ENCODE results near the gene TRDMT1.

TRDMT1 gene, protein sequence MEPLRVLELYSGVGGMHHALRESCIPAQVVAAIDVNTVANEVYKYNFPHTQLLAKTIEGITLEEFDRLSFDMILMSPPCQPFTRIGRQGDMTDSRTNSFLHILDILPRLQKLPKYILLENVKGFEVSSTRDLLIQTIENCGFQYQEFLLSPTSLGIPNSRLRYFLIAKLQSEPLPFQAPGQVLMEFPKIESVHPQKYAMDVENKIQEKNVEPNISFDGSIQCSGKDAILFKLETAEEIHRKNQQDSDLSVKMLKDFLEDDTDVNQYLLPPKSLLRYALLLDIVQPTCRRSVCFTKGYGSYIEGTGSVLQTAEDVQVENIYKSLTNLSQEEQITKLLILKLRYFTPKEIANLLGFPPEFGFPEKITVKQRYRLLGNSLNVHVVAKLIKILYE

GRCh38 chr10:17200912-17201793 is at the start of gene TRDMT1:
Gene TRDMT1 (minus strand): TSS chr10:17201672. CDS start chr10:17201634, 38 bp downstream.
- peak; percentile 59 for DNase-seq

GRCh38 chr10:17250736-17251135 is 49.3 kb upstream of the TRDMT1 start:
- no peak for DNase-seq

- DNase-seq = no peak
Measured at GRCh38 chr10:17249820-17250219, 48.3 kb upstream of the TRDMT1 start.

- DNase-seq = no peak
Measured at GRCh38 chr10:17248964-17249363, 47.5 kb upstream of the TRDMT1 start.

GRCh38 chr10:17247210-17247609 is 45.7 kb upstream of the TRDMT1 start:
- no peak for DNase-seq

DNA sequence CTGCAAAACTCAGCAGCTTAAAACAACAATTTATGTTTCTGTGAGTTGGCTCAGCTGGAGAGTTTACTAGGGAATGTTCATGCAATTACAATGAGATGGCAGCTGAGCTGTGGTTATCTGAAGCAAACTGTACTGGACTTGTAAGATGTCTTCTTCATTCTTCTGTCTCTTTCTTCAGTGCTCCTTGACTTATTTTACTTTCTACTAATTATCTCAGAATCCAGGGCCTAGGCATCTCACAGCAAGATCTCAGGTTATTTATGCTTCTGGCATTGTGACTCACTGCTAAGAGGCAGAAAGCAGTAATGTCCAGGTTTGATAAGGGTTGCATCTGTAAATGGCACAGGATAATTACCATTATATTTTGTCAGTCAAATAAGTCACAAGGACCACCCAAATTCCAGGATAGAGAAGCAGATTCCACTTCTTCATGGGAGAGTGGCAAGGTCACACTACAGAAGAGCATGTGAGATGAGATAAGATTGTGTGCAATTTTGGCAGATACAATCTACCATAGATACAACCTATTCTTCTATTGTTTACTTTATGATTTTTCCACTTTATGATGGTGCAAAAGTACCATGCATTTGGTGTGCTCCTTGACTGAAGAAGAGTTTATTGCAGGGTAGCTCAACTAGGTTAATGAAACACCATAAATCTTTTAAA is 43.4 kb upstream of the TRDMT1 start:
- no peak for DNase-seq

DNA sequence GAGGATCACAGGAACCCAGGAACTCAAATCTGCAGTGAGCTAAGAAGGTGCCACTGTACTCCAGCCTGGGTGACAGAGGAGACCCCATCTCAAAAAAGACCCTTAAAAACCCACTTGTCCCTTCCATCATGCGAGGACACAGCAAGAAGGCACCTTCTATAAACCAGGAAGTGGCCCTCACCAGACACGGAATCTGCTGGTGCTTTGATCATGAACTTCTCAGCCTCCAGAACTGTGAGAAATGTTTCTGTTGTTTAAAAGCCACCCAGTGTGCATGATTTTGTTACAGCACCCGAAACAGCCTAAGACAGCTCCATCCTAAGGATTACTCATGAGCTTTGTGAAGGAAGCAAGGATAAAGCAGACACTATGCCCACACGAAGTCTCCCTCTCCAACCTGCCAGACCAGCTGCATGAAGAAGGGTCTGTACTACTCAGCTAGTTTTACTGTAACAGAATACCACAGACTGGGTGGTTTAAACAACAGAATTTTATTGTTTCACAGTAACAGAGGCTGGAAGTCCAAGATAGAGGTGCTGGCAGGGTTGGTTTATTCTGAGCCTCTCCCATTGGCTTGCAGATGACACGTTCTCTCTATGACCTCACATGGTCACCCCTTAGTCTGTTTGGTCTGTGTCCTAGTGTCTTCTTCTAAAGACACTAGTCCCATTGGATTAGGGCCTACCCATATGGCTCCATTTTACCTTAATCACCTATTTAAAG is 40.3 kb upstream of the TRDMT1 start:
- no peak for DNase-seq

GRCh38 chr10:17240616-17241015 is 39.1 kb upstream of the TRDMT1 start:
- DNase-seq = no peak

GRCh38 chr10:17240096-17240495 is 38.6 kb upstream of the TRDMT1 start:
- DNase-seq = no peak

DNA sequence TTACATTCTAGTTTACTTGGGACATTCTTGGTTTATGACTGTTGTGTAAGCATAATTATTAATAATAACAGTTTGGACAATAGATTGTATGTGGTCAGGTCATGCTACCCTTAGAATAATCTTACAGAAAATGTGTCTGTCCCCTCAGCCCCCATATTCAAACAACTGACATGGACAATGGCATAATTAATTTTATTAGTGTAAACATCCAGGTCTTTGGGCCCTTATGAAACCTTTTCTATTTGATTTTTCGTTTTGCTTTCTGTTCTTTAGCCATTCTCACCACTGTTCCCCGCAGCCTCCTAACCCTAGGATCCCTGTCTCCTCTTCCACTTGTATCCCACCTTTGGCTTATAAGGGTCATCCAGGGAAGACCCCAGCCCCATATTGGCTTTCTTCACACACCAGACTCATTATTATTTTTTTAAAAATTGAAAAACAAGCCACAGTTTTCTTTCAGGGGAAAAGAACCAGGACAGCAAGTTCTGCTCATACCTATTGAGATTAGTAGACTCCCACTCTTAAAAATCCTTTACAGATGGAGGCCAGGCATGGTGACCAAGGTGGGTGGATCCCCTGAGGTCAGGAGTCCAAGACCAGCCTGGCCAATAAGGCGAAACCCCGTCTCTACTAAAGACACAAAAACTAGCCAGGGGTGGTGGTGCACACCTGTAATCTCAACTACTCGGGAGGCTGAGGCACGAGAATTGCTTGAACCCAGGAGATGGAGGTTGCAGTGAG is 38.0 kb upstream of the TRDMT1 start:
- no peak for DNase-seq

- DNase-seq = no peak
Measured at GRCh38 chr10:17238445-17239291, 37.2 kb upstream of the TRDMT1 start.

DNA sequence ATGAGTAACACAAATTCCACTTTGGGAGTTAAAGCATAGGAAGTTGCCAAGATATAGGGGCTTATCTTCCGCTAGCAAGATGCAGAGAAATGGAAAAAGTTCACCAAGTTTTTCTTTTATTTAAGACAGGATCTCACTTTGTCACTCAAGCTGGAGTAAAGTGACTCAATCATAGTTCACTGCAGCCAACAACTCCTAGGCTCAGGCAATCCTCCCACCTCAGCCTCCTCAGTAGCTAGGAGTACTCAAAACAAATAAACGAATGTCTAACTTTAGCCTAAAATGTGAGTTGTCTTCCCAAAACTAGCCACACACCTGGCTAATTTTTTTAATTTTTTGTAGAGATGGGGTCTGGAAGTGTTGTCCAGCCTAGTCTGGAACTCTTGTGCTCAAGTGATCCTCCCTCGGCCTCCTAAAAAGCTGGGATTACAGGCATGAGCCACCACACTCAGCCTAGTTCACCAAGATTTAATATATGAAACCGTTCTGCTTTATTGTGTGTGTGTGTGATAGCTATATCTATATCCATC is 36.5 kb upstream of the TRDMT1 start:
- no peak for DNase-seq

GRCh38 chr10:17237149-17237527 is 35.7 kb upstream of the TRDMT1 start:
- no peak for DNase-seq

- no peak for DNase-seq
Measured at GRCh38 chr10:17236468-17237148, 35.1 kb upstream of the TRDMT1 start.

DNA sequence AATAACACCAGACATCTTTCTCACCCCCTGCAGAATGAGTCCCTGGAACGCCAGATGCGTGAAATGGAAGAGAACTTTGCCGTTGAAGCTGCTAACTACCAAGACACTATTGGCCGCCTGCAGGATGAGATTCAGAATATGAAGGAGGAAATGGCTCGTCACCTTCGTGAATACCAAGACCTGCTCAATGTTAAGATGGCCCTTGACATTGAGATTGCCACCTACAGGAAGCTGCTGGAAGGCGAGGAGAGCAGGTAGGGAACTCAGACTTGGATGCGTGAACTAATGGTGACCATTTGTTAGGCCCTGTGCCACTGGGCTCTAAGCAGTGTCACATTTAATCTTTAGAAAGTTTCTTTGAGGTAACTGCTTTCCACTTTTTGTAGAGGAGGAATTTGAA is 33.7 kb upstream of the TRDMT1 start:
- no peak for DNase-seq

DNA sequence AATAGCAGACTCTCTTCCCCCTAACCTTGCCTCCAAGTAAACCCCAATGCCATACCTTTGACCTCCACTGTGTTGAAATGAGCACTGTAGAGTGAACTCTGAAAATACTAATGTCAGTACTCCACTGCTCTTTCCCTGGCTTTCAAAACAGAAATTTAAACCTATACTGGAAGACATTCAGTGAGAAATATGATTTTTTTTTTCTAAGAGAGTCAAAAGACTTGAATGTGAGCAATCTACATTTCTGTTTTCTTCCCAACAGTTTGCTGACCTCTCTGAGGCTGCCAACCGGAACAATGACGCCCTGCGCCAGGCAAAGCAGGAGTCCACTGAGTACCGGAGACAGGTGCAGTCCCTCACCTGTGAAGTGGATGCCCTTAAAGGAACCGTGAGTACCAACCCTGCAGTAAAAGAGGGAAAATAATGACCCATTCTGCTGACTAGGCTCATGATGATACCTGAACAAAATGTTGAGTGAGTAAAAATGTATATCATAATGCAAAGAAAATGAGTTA is 33.0 kb upstream of the TRDMT1 start:
- no peak for DNase-seq

- DNase-seq = no peak
Measured at GRCh38 chr10:17233286-17233991, 32.0 kb upstream of the TRDMT1 start.

GRCh38 chr10:17232276-17232960 is 30.9 kb upstream of the TRDMT1 start:
- no peak for DNase-seq

GRCh38 chr10:17231788-17232187 is 30.3 kb upstream of the TRDMT1 start:
- no peak for DNase-seq
